NCI-H82 treated with DMSO at 0.1 percent for 48 hours (cell line): Measurements from ENCODE around the gene KDM5B.

Source experiments
- DNase-seq: peaks from one replicate; lab custom pipeline; 2025; ENCODE audit not compliant: unreplicated experiment; lab: John Stamatoyannopoulos, UW

KDM5B gene

DNA sequence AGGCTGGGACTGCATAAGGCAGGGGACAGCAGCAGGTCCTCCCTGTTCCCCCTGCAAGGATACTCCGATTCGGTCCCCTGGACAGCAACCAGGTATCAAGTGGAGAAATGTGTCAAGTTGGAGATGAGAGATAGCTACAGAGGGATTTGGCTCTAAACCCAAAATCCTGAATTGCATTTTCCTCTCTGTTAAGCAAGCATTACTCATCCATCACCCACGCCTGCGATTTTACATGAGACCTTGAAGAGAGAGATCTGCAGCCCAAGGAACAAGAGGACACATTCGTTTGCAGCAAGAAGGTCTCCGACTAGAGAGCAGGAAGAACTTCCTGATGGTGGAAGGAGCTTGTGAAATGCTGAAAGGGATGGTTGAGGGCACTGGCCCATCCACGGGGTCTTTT is 119.8 kb downstream of the KDM5B start:
- no peak for DNase-seq

GRCh38 chr1:202687798-202688197 is 120.4 kb downstream of the KDM5B start:
- no peak for DNase-seq

GRCh38 chr1:202687370-202687769 is 120.9 kb downstream of the KDM5B start:
- DNase-seq, result no peak

DNA sequence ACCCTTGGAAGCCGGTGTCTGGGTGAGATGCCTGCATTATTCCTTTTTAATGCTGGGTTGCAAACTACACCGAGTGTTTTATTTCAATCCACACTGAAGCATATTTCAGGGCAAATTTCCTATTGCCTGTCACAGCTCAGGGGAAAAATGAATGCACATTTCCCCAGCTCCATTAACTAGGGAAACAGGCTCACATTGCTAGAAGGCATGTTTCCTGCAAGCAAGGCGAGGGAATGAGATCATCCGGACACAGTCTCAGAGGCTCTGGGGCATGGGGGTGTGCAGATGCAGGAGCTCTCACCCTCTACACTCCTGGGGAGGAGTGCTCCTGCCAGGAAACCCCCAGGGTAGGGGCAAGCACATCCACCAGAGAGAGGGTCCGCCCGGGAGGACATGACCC is 122.6 kb downstream of the KDM5B start:
- no peak for DNase-seq

GRCh38 chr1:202684716-202685115 is 123.5 kb downstream of the KDM5B start:
- DNase-seq, result no peak

GRCh38 chr1:202683029-202683428 is 125.2 kb downstream of the KDM5B start:
- no peak for DNase-seq

DNA sequence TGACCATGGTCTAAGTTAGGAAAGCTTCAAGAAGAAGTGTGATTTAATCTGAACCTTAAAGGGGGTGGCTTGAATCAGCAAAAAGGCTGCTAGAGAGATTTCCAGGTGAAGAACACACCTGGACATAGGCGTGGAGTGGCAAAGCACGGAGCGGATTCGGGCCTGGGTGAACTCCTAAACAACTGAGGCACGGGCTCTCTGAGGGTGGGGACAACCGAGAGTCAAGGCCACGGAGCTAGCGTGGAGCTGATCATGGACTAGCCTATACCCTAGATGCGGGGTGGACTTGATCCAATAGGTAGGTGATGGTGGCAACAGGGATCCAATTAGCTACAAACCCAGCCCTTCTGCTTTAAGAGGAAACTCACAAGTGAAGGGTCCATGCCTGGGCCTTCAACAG is 125.7 kb downstream of the KDM5B start:
- no peak for DNase-seq

GRCh38 chr1:202681736-202682420 is 126.3 kb downstream of the KDM5B start:
- DNase-seq, result no peak

- no peak for DNase-seq
Observed at GRCh38 chr1:202680586-202681352, 127.5 kb downstream of the KDM5B start.

DNA sequence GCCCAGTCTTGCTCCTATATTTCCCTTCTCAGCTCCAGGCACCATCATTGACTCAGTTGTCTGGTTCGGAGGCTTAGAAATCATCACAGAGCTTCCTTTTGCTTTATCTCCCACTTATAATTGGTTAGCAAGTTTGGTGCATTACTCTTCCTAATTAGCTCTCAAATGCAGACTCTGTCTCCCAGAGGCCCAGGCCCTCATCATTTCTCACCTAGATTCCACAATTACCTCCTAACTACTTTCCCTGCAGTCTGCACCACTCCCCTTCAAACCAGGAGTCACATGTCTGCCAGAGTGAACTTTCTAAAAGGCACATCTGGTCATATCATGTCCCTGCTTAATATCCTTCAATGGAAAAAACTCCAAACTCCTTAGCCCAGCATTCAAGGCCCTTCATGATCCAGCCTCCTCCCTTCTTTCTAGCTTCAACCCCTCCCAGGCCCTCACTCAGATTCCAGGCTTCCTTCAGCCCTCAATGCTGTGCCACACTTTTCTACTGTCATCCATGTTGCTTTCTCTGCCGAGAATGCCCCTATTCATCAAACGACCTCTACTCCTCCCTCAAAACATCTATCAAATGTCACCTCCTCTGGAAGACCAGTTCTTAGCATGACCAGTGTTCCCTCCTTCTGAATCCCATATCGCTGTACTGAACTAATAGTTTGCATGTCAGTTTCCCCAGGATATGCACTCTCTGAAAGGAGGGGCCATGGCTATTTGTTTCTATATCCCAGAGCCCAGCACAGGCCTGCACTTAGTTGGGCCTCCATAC is 128.6 kb downstream of the KDM5B start:
- DNase-seq, result no peak

DNA sequence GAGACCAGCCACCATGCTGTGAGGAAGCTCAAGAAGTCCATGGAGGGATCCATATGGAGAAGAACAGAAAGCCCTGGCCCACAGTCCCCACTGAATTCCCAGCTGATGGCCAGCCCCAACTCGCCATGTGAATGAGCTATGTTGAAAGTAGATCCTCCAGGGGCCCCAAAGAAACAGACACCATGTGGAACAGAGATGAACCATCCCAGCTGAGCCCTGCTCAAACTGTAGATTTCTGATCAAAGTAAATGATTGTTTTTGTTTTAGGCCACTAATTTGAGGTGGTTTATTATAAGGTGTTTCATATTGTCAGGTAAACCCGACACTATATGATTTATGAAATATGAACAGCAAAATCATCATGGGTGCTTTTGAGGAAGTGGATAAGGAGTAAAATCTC is 130.8 kb downstream of the KDM5B start:
- DNase-seq, result no peak
